ENCODE measurements around the gene ODF2.
"Not testable (repeated sequence)": the region's sequence is repeated elsewhere in the genome, so short reads cannot be mapped to it uniquely, and the experiment has no call there.

The ODF2 gene

GRCh38 chr9:128482186-128482585 lies 26.4 kb downstream of the ODF2 start:
- no peaks in the 10 kb centered on the region for H3K27me3 Mint-ChIP-seq
- H3K9me3 Mint-ChIP-seq: no peaks in the 10 kb centered on the region
- no peak overlapping the region for H3K4me3 Mint-ChIP-seq
- ATAC-seq (ENCODE audit: low read depth) (no peak), DNase-seq (ENCODE audit: low spot score in 2 of 2) (no peak)
- peaks cover 35% of the 10 kb centered on the region for H3K36me3 Mint-ChIP-seq
- no peaks in the 10 kb centered on the region for H3K4me1 Mint-ChIP-seq
- H3K27ac Mint-ChIP-seq: no peak overlapping the region

- H3K27ac Mint-ChIP-seq: peak overlapping the region; percentile 32
- no peak overlapping the region for H3K4me3 Mint-ChIP-seq
- no peaks in the 10 kb centered on the region for H3K9me3 Mint-ChIP-seq
- peaks cover 38% of the 10 kb centered on the region for H3K36me3 Mint-ChIP-seq
- DNase-seq (ENCODE audit: low spot score in 2 of 2): no peak
- H3K4me1 Mint-ChIP-seq: no peaks in the 10 kb centered on the region
- ATAC-seq (ENCODE audit: low read depth): no peak
- H3K27me3 Mint-ChIP-seq: no peaks in the 10 kb centered on the region
These were observed 29.0 kb downstream of the ODF2 start for GRCh38 chr9:128484686-128485413.

GRCh38 chr9:128485414-128485855 lies 29.6 kb downstream of the ODF2 start:
- no peaks in the 10 kb centered on the region for H3K4me1 Mint-ChIP-seq
- no peaks in the 10 kb centered on the region for H3K9me3 Mint-ChIP-seq
- no peak overlapping the region for H3K4me3 Mint-ChIP-seq
- no peak for DNase-seq (ENCODE audit: low spot score in 2 of 2)
- no peak overlapping the region for H3K27ac Mint-ChIP-seq
- no peaks in the 10 kb centered on the region for H3K27me3 Mint-ChIP-seq
- H3K36me3 Mint-ChIP-seq: peaks cover 40% of the 10 kb centered on the region
- no peak for ATAC-seq (ENCODE audit: low read depth)

- Mint-ChIP-seq H3K9me3 (no peaks in the 10 kb centered on the region), H3K4me3 (no peak overlapping the region), H3K36me3 (peaks cover 40% of the 10 kb centered on the region), H3K4me1 (no peaks in the 10 kb centered on the region), H3K27me3 (no peaks in the 10 kb centered on the region), H3K27ac (no peak overlapping the region)
- DNase-seq (ENCODE audit: low spot score in 2 of 2): no peak
- no peak for ATAC-seq (ENCODE audit: low read depth)
These were observed 30.4 kb downstream of the ODF2 start for GRCh38 chr9:128486201-128486600.

DNA sequence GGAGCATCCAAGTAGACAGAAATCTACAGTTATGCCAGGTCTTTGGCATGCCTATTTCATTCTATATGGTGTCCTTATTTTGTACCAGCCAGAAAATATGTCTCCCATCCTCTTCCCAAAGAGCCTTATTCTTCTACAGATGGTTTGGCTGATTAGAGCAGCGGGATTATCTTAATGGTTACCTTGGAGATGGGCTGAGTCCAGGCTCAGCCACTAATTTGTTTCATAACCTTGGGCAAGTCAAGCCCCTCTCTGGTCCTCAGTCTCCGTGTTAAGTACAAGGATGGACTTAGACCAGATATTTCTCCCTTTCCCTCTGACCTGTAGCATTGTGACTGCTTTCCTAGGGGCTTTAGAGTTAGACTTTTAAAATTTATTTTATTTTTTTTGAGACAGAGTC lies 37.6 kb downstream of the ODF2 start:
- Mint-ChIP-seq H3K4me3 (no peak overlapping the region), H3K27me3 (no peaks in the 10 kb centered on the region), H3K36me3 (peaks cover 12% of the 10 kb centered on the region), H3K9me3 (no peaks in the 10 kb centered on the region), H3K27ac (no peak overlapping the region), H3K4me1 (no peaks in the 10 kb centered on the region)
- DNase-seq (ENCODE audit: low spot score in 2 of 2) (no peak), ATAC-seq (ENCODE audit: low read depth) (no peak)

- Mint-ChIP-seq H3K27me3 (no peaks in the 10 kb centered on the region), H3K4me3 (no peak overlapping the region), H3K4me1 (no peaks in the 10 kb centered on the region), H3K9me3 (no peaks in the 10 kb centered on the region), H3K27ac (no peak overlapping the region), H3K36me3 (peaks cover 12% of the 10 kb centered on the region)
- ATAC-seq (ENCODE audit: low read depth) (no peak), DNase-seq (ENCODE audit: low spot score in 2 of 2) (no peak)
These were observed 38.4 kb downstream of the ODF2 start for GRCh38 chr9:128494108-128494745.

- H3K36me3 Mint-ChIP-seq: peaks cover 14% of the 10 kb centered on the region
These were observed 38.9 kb downstream of the ODF2 start for GRCh38 chr9:128494746-128495129.

DNA sequence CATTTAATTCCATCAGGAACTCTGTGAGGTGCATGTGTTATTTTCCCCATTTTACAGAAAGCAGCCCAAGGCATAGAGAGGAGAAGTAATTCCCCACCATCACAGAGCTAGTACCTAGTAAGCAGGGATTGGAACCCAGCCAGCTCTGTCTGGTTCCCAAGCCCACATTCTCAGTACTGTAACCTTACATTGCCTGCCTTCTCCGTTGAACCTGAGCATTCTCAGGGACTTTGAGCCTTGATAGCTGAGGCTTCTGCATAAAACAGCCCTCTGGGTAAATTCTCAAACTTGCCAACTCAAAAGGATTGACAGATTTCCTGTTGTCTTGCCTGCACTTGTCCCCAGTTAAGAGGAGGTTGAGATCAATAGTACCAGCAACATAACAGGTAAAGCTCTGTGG lies 39.5 kb downstream of the ODF2 start:
- Mint-ChIP-seq H3K4me1 (no peaks in the 10 kb centered on the region), H3K27ac (no peak overlapping the region), H3K9me3 (no peaks in the 10 kb centered on the region), H3K36me3 (peaks cover 15% of the 10 kb centered on the region), H3K27me3 (no peaks in the 10 kb centered on the region), H3K4me3 (no peak overlapping the region)
- DNase-seq (ENCODE audit: low spot score in 2 of 2) (no peak), ATAC-seq (ENCODE audit: low read depth) (no peak)

More at GRCh38 chr9:128494746-128495129, 38.9 kb downstream of the ODF2 start:
- Mint-ChIP-seq H3K4me3 (no peak overlapping the region), H3K9me3 (no peaks in the 10 kb centered on the region), H3K4me1 (no peaks in the 10 kb centered on the region), H3K27ac (no peak overlapping the region), H3K27me3 (no peaks in the 10 kb centered on the region)
- no peak for ATAC-seq (ENCODE audit: low read depth)
- no peak for DNase-seq (ENCODE audit: low spot score in 2 of 2)

DNA sequence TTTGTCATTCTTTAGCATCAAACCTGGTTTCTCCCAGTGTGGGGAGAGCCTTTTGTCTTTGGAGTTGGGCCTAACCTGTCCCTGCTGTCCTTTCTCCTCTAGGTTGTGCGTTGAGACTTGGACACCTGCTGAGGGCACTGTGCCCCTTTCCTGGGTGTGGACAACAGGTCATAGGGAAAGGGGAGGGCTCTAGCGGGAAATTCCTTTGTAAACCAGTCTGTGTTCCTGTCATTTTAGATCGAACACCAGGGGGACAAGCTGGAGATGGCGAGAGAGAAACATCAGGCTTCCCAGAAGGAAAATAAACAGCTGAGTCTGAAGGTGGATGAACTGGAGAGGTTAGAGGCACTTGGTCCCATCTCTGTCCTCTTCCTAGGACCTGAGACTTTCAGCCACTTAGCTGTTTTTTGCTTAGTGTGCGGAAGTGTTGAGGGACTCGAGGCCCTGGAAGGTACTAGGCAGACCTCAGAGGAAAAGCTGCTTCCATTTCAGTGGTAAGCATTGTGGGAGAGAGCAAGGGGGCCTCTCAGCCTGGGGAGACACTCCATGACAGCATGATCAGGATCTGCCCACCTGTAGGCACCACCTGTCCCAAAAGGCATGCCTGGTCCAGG lies 40.1 kb downstream of the ODF2 start:
- no peak for DNase-seq (ENCODE audit: low spot score in 2 of 2)
- Mint-ChIP-seq H3K27ac (no peak overlapping the region), H3K36me3 (peaks cover 15% of the 10 kb centered on the region), H3K9me3 (no peaks in the 10 kb centered on the region), H3K4me3 (no peak overlapping the region), H3K4me1 (no peaks in the 10 kb centered on the region), H3K27me3 (no peaks in the 10 kb centered on the region)
- no peak for ATAC-seq (ENCODE audit: low read depth)

DNA sequence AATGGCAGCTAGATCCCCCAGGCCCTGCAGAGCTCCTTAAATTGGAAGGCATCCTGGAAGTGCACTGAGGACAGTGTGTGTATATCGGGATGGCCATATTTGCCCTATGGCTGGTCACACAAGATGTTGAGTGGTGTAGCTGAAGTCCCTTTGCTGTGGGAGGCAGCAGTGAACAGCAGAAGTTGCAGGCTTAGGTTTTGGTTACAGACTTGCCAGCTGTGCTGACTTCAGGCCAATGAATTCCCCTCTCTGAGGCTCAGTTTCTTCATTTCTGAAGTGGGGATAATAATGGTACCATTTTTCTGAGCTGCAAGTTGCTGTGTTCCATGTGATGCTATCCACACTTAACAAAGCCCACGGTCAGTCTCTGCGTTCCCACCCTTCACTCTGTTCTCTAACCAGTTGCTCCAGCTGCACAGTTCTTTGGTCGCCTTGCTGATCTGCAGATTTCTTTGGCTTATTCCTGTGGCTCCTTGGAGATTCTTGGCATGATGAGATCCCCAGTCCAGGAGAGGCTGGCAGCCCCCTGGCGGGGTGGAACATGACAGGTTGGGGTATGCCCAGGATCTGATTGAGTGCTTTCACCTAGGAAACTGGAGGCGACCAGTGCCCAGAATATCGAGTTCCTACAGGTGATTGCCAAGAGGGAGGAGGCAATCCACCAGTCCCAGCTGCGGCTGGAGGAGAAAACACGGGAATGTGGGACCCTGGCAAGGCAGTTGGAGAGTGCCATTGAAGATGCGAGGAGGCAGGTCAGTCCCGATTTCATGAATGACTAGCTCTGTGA lies 42.2 kb downstream of the ODF2 start:
- Mint-ChIP-seq H3K27me3 (no peaks in the 10 kb centered on the region), H3K4me1 (no peaks in the 10 kb centered on the region), H3K9me3 (no peaks in the 10 kb centered on the region), H3K36me3 (peaks cover 12% of the 10 kb centered on the region), H3K4me3 (no peak overlapping the region), H3K27ac (no peak overlapping the region)
- DNase-seq (ENCODE audit: low spot score in 2 of 2) (no peak), ATAC-seq (ENCODE audit: low read depth) (no peak)

DNA sequence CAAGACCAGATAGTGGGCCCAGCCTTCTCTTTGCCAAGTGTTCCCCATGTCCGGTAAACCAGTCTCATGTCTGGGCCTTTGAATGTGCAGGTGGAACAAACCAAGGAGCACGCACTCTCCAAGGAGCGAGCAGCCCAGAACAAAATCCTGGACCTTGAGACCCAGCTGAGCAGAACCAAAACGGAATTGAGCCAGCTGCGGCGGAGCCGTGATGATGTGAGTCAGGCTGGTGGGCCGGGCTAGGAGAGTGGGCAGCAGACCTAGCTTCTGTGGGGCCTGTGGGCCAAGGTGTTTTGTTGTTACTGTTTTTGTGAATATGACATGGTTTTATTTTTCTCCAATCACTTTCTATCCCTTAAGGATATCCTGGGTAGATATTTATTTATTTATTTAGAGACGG lies 43.1 kb downstream of the ODF2 start:
- Mint-ChIP-seq H3K27me3 (no peaks in the 10 kb centered on the region), H3K4me3 (no peak overlapping the region), H3K4me1 (peaks cover 2% of the 10 kb centered on the region), H3K9me3 (no peaks in the 10 kb centered on the region), H3K36me3 (peaks cover 10% of the 10 kb centered on the region), H3K27ac (no peak overlapping the region)
- ATAC-seq (ENCODE audit: low read depth) (no peak), DNase-seq (ENCODE audit: low spot score in 2 of 2) (no peak)

DNA sequence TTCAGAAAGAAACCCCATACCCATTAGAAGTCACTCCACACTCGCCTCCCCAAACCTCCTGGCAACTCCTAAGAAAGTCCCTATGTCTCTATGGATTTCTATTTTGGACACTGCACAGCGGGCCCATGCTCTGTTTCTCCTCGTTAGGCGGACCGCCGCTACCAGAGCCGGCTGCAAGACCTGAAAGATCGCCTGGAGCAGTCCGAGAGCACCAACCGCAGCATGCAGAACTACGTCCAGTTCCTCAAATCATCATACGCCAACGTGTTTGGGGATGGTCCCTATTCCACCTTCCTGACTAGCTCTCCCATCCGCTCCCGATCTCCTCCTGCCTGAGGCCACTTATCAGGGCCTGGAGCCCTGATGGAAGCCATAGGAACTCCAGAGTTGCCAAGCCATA lies 44.1 kb downstream of the ODF2 start:
- no peaks in the 10 kb centered on the region for H3K27me3 Mint-ChIP-seq

GRCh38 chr9:128503415-128503825 lies 47.6 kb downstream of the ODF2 start:
- not testable (repeated sequence) for H3K4me1 Mint-ChIP-seq; H3K36me3 Mint-ChIP-seq; H3K27me3 Mint-ChIP-seq; H3K27ac Mint-ChIP-seq; H3K9me3 Mint-ChIP-seq; DNase-seq (ENCODE audit: low spot score in 2 of 2); ATAC-seq (ENCODE audit: low read depth)
- peak overlapping the region; percentile 67 for H3K4me3 Mint-ChIP-seq

More for the DNA sequence above, 44.1 kb downstream of the ODF2 start:
- Mint-ChIP-seq H3K27ac (peak overlapping the region; percentile 64), H3K36me3 (peaks cover 10% of the 10 kb centered on the region), H3K9me3 (no peaks in the 10 kb centered on the region), H3K4me1 (peaks cover 2% of the 10 kb centered on the region), H3K4me3 (no peak overlapping the region)
- DNase-seq (ENCODE audit: low spot score in 2 of 2) (no peak), ATAC-seq (ENCODE audit: low read depth) (no peak)

DNA sequence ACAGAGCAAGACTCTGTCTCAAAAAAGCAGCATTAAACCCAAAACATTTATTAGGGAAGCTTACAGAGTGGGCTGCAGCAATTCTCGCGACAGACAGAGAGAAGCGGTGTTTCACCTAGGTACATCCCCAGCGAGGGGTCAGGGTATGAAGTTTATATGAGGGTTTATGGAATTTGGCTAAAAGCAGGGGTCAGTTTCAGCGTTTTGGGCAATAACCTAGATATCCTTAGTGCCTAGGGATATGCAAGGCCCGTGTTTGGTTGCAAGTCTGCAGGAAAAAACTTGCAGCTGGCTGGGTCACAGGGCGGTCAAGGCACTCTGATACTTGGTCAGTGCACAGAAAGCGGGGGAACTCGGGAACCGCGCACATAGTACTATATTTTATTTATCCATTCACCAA lies 48.1 kb downstream of the ODF2 start:
- peak overlapping the region; percentile 67 for H3K4me3 Mint-ChIP-seq
- H3K27me3 Mint-ChIP-seq: no peaks in the 10 kb centered on the region
- peaks cover 10% of the 10 kb centered on the region for H3K4me1 Mint-ChIP-seq
- H3K36me3 Mint-ChIP-seq: peaks cover 8% of the 10 kb centered on the region
- H3K27ac Mint-ChIP-seq: no peak overlapping the region
- no peaks in the 10 kb centered on the region for H3K9me3 Mint-ChIP-seq
- DNase-seq (ENCODE audit: low spot score in 2 of 2) (no peak), ATAC-seq (ENCODE audit: low read depth) (no peak)

All from memory B cell (primary cell).